Mononuclear cell (primary cell): ENCODE results near the gene ASB15. TPM values are rescaled to one million over a fixed set of nuclear protein-coding genes. Genes with fewer than 3 reads are reported as not detected.

Source experiments
- H3K27me3 ChIP-seq: 2 replicates; pipeline ENCODE4 v1.6.0; 2011; ENCODE audit warnings: low read length, control low read depth; ENCODE audit not compliant: insufficient read depth
- H3K4me1 ChIP-seq: 2 replicates; pipeline ENCODE4 v1.5.1; 2011; ENCODE audit warnings: mild to moderate bottlenecking, low read length, control low read depth; ENCODE audit not compliant: insufficient read depth
- H3K4me3 ChIP-seq: 2 replicates; pipeline ENCODE4 v1.5.1; 2011; ENCODE audit warnings: mild to moderate bottlenecking, low read length, moderate library complexity
- H3K9me3 ChIP-seq: 2 replicates; pipeline ENCODE4 v1.5.1; 2011; ENCODE audit warnings: low read depth, mild to moderate bottlenecking, control low read depth, low read length
- total RNA-seq: library from RNA; depleted of rRNA; stranded (reverse); fragments of >200 nt; gene quantifications from one replicate; pipeline ENCODE4 v1.2.3, GENCODE V29; 2012

Gene ASB15
- total RNA-seq, 1 donor: not detected

DNA sequence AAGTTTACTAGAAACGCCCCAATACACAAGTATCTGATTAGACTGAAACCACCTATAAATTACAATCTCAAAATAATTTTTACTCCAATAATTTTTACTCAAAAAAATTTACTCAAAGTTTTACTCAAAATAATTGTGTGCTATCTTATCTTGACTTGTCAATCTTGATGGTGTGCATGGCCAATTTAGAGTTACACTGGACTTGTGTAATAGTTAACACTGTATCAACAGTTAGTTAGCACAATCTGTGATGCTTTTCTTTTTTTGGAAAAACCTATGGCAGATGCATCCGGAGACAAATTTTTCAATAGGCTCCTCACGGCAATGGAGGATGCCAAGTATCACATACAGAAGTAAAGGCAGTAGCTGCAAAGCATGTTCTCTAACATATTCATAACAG, 79.0 kb downstream of the ASB15 start:
- Histone ChIP-seq H3K27me3 (no peaks in the 10 kb centered on the region), H3K4me3 (no peak overlapping the region), H3K4me1 (no peaks in the 10 kb centered on the region), H3K9me3 (no peaks in the 10 kb centered on the region)

DNA sequence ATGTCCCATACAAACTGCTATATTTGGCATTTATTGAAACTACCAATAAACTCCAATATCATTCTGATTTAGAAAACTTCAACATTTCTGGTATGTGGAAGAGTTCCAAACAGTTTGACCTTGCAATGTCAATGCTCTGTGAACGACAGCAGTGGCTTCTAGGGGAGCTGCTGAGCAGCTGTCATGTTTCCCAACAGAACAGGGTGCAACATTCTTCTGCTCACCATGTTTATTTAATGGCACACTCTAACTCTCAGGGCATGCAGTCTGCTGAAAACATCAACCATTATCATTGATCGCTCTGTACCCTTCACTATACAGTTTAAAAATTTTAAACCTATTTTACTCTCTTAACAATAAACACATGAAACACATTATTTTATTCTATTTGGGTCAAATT, 79.9 kb downstream of the ASB15 start:
- Histone ChIP-seq H3K4me1 (no peaks in the 10 kb centered on the region), H3K27me3 (no peaks in the 10 kb centered on the region), H3K9me3 (no peaks in the 10 kb centered on the region), H3K4me3 (no peak overlapping the region)

DNA sequence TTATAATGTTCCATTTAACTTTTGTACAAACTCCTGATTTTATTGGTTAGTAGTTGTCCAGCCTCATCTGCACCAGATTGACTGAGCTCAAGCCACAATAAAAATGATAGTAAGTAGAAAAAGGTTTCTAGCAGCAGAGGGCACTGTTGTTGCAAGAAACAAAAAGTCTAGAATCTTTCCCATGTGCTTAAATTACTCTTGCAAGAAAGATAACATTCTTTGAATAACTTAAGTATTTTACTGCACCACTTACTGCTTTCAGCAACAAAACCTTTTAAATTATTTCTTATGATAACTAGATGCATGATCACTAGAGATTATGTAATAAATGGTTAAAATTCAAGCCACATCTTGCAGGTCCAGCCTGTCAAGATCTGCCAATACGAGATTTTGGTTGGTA, 81.1 kb downstream of the ASB15 start:
- no peaks in the 10 kb centered on the region for H3K4me1 ChIP-seq
- no peak overlapping the region for H3K4me3 ChIP-seq
- H3K9me3 ChIP-seq: no peaks in the 10 kb centered on the region

DNA sequence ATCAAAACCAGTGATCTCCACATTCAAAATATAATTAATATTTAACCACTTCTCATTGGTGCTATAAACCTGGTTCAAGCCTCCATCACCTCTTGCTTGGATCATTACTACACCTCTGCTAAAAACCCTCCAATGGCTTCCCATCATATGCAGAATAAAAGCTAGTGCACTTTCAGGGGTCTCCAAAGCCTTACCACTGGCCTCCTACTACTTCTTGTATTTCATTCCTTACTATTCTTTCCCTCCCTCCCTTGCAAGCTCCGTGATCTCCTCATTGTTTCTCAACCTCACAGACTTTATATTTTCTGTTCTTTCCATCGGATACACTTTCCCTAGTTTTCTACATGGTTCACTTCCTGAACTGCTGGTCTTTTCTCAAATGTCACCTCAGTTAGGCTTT, 85.5 kb downstream of the ASB15 start:
- Histone ChIP-seq H3K4me3 (no peak overlapping the region), H3K27me3 (no peaks in the 10 kb centered on the region), H3K4me1 (no peaks in the 10 kb centered on the region), H3K9me3 (no peaks in the 10 kb centered on the region)

More for the DNA sequence above, 81.1 kb downstream of the ASB15 start:
- no peaks in the 10 kb centered on the region for H3K27me3 ChIP-seq

DNA sequence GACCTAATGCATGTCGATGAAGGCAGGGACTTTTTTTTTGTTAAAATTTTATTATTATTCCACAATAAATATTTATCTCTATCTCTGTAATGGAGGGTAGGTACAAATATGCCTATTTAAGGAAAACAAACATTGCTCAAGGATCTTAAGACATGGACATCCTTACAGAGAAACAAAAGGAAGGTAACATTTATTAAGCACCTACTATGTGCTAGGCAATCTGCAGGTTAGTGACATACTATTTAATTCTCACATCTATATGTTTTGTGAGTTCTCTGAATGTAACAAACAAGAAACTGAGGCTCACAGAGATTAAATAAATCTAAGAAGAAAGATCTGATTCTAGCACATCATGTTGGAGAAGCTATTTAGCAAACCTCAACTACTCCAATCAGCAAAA, 86.1 kb downstream of the ASB15 start:
- H3K4me3 ChIP-seq: no peak overlapping the region
- no peaks in the 10 kb centered on the region for H3K9me3 ChIP-seq
- no peaks in the 10 kb centered on the region for H3K4me1 ChIP-seq
- H3K27me3 ChIP-seq: no peaks in the 10 kb centered on the region

Other genes starting within 250 kb of the ASB15 start
- gene IQUB, start 67.2 kb upstream of the ASB15 start, total RNA-seq: 0.52 TPM
- 53.7 TPM for gene NDUFA5, start 44.0 kb upstream of the ASB15 start, total RNA-seq
- not detected for gene LMOD2, start 54.0 kb downstream of the ASB15 start, total RNA-seq
- gene WASL, start 147.2 kb downstream of the ASB15 start, total RNA-seq: 12.1 TPM
- not detected for gene HYAL4, start 243.3 kb downstream of the ASB15 start, total RNA-seq